H9 (cell line): ENCODE measurements around the gene TRPM5. TPM values are rescaled to one million over a fixed set of nuclear protein-coding genes. Genes with fewer than 3 reads are reported as not detected.

Source experiments
- DNase-seq: peaks from one replicate; pipeline ENCODE4 v3.0.0-alpha.2; 2017
- H2AFZ ChIP-seq: one replicate; pipeline ENCODE4 v1.6.1; 2013; ENCODE audit warnings: mild to moderate bottlenecking, low read length, control low read depth, moderate library complexity
- H2AK5ac ChIP-seq: 2 replicates; pipeline ENCODE4 v1.6.1; 2013; ENCODE audit warnings: low read length, control low read depth, mixed read lengths; ENCODE audit not compliant: insufficient read length
- H2BK120ac ChIP-seq: one replicate; pipeline ENCODE4 v1.6.1; 2013; ENCODE audit warnings: low read depth, mild to moderate bottlenecking, low read length, control low read depth, inconsistent platforms; ENCODE audit not compliant: poor library complexity, severe bottlenecking
- H2BK12ac ChIP-seq: 2 replicates; pipeline ENCODE4 v1.6.1; 2013; ENCODE audit warnings: low read length, control low read depth, mixed read lengths, low read depth; ENCODE audit not compliant: insufficient read length
- H2BK15ac ChIP-seq: 2 replicates; pipeline ENCODE4 v1.6.1; 2013; ENCODE audit warnings: low read depth, low read length, control low read depth
- H2BK20ac ChIP-seq: one replicate; pipeline ENCODE4 v1.6.1; 2013; ENCODE audit warnings: low read depth, mild to moderate bottlenecking, low read length, control low read depth, inconsistent platforms; ENCODE audit not compliant: poor library complexity, severe bottlenecking
- H2BK5ac ChIP-seq: 2 replicates; pipeline ENCODE4 v1.6.1; 2013; ENCODE audit warnings: low read length, control low read depth, mixed read lengths; ENCODE audit not compliant: insufficient read length
- H3K14ac ChIP-seq: 2 replicates; pipeline ENCODE4 v1.6.1; 2013; ENCODE audit warnings: low read length, control low read depth; ENCODE audit not compliant: insufficient read depth
- H3K18ac ChIP-seq: 2 replicates; pipeline ENCODE4 v1.6.1; 2013; ENCODE audit warnings: low read depth, mild to moderate bottlenecking, mixed read lengths, low read length, control low read depth; ENCODE audit not compliant: insufficient read length
- H3K23ac ChIP-seq: 2 replicates; pipeline ENCODE4 v1.6.1; 2013; ENCODE audit warnings: low read length, control low read depth, mixed read lengths, low read depth; ENCODE audit not compliant: insufficient read length
- H3K23me2 ChIP-seq: 2 replicates; pipeline ENCODE4 v1.6.1; 2013; ENCODE audit warnings: low read depth, mild to moderate bottlenecking, mixed read lengths, low read length, control low read depth; ENCODE audit not compliant: insufficient read length, poor library complexity, severe bottlenecking
- H3K27ac ChIP-seq: 2 replicates; pipeline ENCODE4 v1.5.1; 2013; ENCODE audit warnings: low read length, control low read depth, mixed read lengths, low read depth; ENCODE audit not compliant: insufficient read length
- H3K27me3 ChIP-seq: 2 replicates; pipeline ENCODE4 v1.6.1; 2013; ENCODE audit warnings: low read length, control low read depth, inconsistent platforms; ENCODE audit not compliant: insufficient read depth
- H3K4ac ChIP-seq: 2 replicates; pipeline ENCODE4 v1.6.1; 2013; ENCODE audit warnings: low read depth, mild to moderate bottlenecking, control low read depth, inconsistent platforms, low read length, moderate library complexity
- H3K4me1 ChIP-seq: 2 replicates; pipeline ENCODE4 v1.6.1; 2013; ENCODE audit warnings: low read length, control low read depth, inconsistent platforms; ENCODE audit not compliant: insufficient read depth
- H3K4me2 ChIP-seq: 2 replicates; pipeline ENCODE4 v1.6.1; 2013; ENCODE audit warnings: low read length, control low read depth, mixed read lengths; ENCODE audit not compliant: insufficient read length, insufficient read depth
- H3K56ac ChIP-seq: 2 replicates; pipeline ENCODE4 v1.6.1; 2013; ENCODE audit warnings: low read depth, mild to moderate bottlenecking, mixed read lengths, low read length, control low read depth; ENCODE audit not compliant: insufficient read length
- H3K79me1 ChIP-seq: 2 replicates; pipeline ENCODE4 v1.6.1; 2013; ENCODE audit warnings: low read depth, mild to moderate bottlenecking, moderate library complexity, low read length, control low read depth, inconsistent platforms; ENCODE audit not compliant: insufficient read depth, poor library complexity, severe bottlenecking
- H3K79me2 ChIP-seq: 2 replicates; pipeline ENCODE4 v1.6.1; 2013; ENCODE audit warnings: low read length, control low read depth, inconsistent platforms; ENCODE audit not compliant: insufficient read depth
- H3K9ac ChIP-seq: 2 replicates; pipeline ENCODE4 v1.6.1; 2013; ENCODE audit warnings: low read length, control low read depth, mixed read lengths; ENCODE audit not compliant: insufficient read length; ENCODE audit errors: extremely low read depth
- H3K9me3 ChIP-seq: one replicate; pipeline ENCODE4 v1.6.1; 2013; ENCODE audit warnings: low read depth, low read length, inconsistent platforms; ENCODE audit not compliant: control insufficient read depth
- H3T11ph ChIP-seq: one replicate; pipeline ENCODE4 v1.6.1; 2013; ENCODE audit warnings: mild to moderate bottlenecking, low read length, control low read depth, inconsistent platforms
- H4K20me1 ChIP-seq: one replicate; pipeline ENCODE4 v1.6.1; 2013; ENCODE audit not compliant: control insufficient read depth, insufficient read length, insufficient read depth
- H4K5ac ChIP-seq: 2 replicates; pipeline ENCODE4 v1.6.1; 2013; ENCODE audit warnings: low read depth, mild to moderate bottlenecking, mixed read lengths, low read length, control low read depth; ENCODE audit not compliant: insufficient read length
- H4K8ac ChIP-seq: replicated peaks from 2 replicates; pipeline ENCODE4 v1.6.1; 2013; ENCODE audit warnings: low read length, control low read depth, mixed read lengths, low read depth; ENCODE audit not compliant: insufficient read length
- H4K91ac ChIP-seq: 2 replicates; pipeline ENCODE4 v1.6.1; 2013; ENCODE audit warnings: low read depth, mild to moderate bottlenecking, moderate library complexity, mixed read lengths, low read length, control low read depth; ENCODE audit not compliant: insufficient read length
- H3K27ac Mint-ChIP-seq, 3 experiments: 2 replicates in 2 of 3; 3 replicates in 1 of 3; pipeline ENCODE4 v1.8.0; 2020 to 2021; ENCODE audit warnings: mixed read lengths in 3 of 3, mild to moderate bottlenecking in 1 of 3, moderate library complexity in 1 of 3
- H3K27me3 Mint-ChIP-seq: 2 replicates; pipeline ENCODE4 v1.8.0; 2021; ENCODE audit warnings: low read depth, mild to moderate bottlenecking, moderate library complexity, mixed read lengths
- H3K36me3 Mint-ChIP-seq, 3 experiments: 2 replicates in 2 of 3; 3 replicates in 1 of 3; pipeline ENCODE4 v1.8.0; 2020 to 2021; ENCODE audit warnings: low read depth in 3 of 3, mixed read lengths in 3 of 3; ENCODE audit not compliant: insufficient read depth in 1 of 3
- H3K4me1 Mint-ChIP-seq, 2 experiments: 2 replicates each; pipeline ENCODE4 v1.8.0; 2020; ENCODE audit warnings: mixed read lengths in 2 of 2
- H3K4me3 Mint-ChIP-seq, 2 experiments: 2 replicates in 1 of 2; 3 replicates in 1 of 2; pipeline ENCODE4 v1.8.0; 2020 to 2021; ENCODE audit warnings: mild to moderate bottlenecking in 2 of 2, mixed read lengths in 2 of 2, moderate library complexity in 1 of 2
- H3K9me3 Mint-ChIP-seq, 2 experiments: 2 replicates in 1 of 2; 3 replicates in 1 of 2; pipeline ENCODE4 v1.8.0; 2020; ENCODE audit warnings: mild to moderate bottlenecking in 2 of 2, mixed read lengths in 2 of 2, moderate library complexity in 1 of 2
- WGBS: extraction: QIAGEN DNeasy Blood & Tissue Kit; methylation state at CpG from one replicate; pipeline ENCODE4 v1.1.7; 2013; ENCODE audit warnings: missing lambda C conversion rate, low lambda C conversion rate, mixed read lengths; ENCODE audit not compliant: insufficient read length; ENCODE audit errors: extremely low coverage; 5-methylcytosine and 5-hydroxymethylcytosine counted together
- total RNA-seq: library from RNA; stranded (reverse); gene quantifications from 2 replicates; pipeline ENCODE4 v1.2.1, GENCODE V29; 2021
- TF ChIP-seq, protein P1 (sequence below): fragments of 200-600 bp; sonication (generic); conservative IDR thresholded peaks from 3 replicates; pipeline ENCODE4 v1.8.0; 2021; ENCODE audit warnings: antibody characterized with exemption, mild to moderate bottlenecking

Gene TRPM5
- total RNA-seq, 1 experiment from 2014 or later, result 0.09 TPM

GRCh38 chr11:2447253-2447950, 3.1 kb upstream of the TRPM5 start:
- Histone ChIP-seq H4K8ac (no peak overlapping the region), H3K4me2 (no peak overlapping the region), H3K23ac (no peak overlapping the region), H4K20me1 (no peaks in the 10 kb centered on the region), H3K9ac (no peak overlapping the region), H3K56ac (no peak overlapping the region), H3K79me2 (no peaks in the 10 kb centered on the region), H4K5ac (no peak overlapping the region), H2BK12ac (no peak overlapping the region), H3K9me3 (no peaks in the 10 kb centered on the region), H2BK5ac (no peak overlapping the region), H3K14ac (no peak overlapping the region), H2AK5ac (no peak overlapping the region), H2BK120ac (no peak overlapping the region), H2BK20ac (no peak overlapping the region), H3K4me1 (no peaks in the 10 kb centered on the region), H2BK15ac (no peak overlapping the region), H3K23me2 (peaks cover 7% of the 10 kb centered on the region), H2AFZ (no peak overlapping the region), H3T11ph (no peak overlapping the region), H4K91ac (no peak overlapping the region), H3K27ac (no peak overlapping the region), H3K27me3 (peaks cover 24% of the 10 kb centered on the region; the same call in 1 of the 2 replicates), H3K4ac (no peak overlapping the region), H3K79me1 (no peaks in the 10 kb centered on the region), H3K18ac (no peak overlapping the region)
- no peaks in the 10 kb centered on the region; a peak in 1 of 7 replicates for H3K36me3 Mint-ChIP-seq
- no peak for DNase-seq
- H3K27ac Mint-ChIP-seq, result no peak overlapping the region
- peak overlapping the region in 1 of 2 experiments; percentile 12; a peak in 1 of 5 replicates for H3K4me3 Mint-ChIP-seq
- H3K4me1 Mint-ChIP-seq, result peaks cover 0 to 3% of the 10 kb centered on the region in 2 experiments; a peak in 2 of 4 replicates
- H3K9me3 Mint-ChIP-seq, result peaks cover 3 to 10% of the 10 kb centered on the region in 2 experiments; a peak in 3 of 5 replicates
- WGBS, result no CpG with 5 or more reads among the region's 12 CpGs
- H3K27me3 Mint-ChIP-seq, result peaks cover 88% of the 10 kb centered on the region
- TF ChIP-seq, protein P1, sequence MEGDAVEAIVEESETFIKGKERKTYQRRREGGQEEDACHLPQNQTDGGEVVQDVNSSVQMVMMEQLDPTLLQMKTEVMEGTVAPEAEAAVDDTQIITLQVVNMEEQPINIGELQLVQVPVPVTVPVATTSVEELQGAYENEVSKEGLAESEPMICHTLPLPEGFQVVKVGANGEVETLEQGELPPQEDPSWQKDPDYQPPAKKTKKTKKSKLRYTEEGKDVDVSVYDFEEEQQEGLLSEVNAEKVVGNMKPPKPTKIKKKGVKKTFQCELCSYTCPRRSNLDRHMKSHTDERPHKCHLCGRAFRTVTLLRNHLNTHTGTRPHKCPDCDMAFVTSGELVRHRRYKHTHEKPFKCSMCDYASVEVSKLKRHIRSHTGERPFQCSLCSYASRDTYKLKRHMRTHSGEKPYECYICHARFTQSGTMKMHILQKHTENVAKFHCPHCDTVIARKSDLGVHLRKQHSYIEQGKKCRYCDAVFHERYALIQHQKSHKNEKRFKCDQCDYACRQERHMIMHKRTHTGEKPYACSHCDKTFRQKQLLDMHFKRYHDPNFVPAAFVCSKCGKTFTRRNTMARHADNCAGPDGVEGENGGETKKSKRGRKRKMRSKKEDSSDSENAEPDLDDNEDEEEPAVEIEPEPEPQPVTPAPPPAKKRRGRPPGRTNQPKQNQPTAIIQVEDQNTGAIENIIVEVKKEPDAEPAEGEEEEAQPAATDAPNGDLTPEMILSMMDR, result no peak
